Lower leg skin (tissue), 3 donors: ENCODE data around the gene SRRM4.

Experiments used
- POLR2A ChIP-seq, 2 donors: fragments of 450-650 bp; IDR thresholded peaks; one replicate each; pipeline ENCODE4 v1.6.1; 2016 to 2017; ENCODE audit warnings: antibody characterized with exemption in 2 of 2, mild to moderate bottlenecking in 1 of 2, moderate library complexity in 1 of 2
- TF ChIP-seq, protein P1 (sequence below), 3 donors: fragments of 450-650 bp; IDR thresholded peaks; one replicate each; pipeline ENCODE4 v1.5.1; 2016; ENCODE audit warnings: antibody characterized with exemption in 3 of 3, mild to moderate bottlenecking in 3 of 3, moderate library complexity in 2 of 3

DNA sequence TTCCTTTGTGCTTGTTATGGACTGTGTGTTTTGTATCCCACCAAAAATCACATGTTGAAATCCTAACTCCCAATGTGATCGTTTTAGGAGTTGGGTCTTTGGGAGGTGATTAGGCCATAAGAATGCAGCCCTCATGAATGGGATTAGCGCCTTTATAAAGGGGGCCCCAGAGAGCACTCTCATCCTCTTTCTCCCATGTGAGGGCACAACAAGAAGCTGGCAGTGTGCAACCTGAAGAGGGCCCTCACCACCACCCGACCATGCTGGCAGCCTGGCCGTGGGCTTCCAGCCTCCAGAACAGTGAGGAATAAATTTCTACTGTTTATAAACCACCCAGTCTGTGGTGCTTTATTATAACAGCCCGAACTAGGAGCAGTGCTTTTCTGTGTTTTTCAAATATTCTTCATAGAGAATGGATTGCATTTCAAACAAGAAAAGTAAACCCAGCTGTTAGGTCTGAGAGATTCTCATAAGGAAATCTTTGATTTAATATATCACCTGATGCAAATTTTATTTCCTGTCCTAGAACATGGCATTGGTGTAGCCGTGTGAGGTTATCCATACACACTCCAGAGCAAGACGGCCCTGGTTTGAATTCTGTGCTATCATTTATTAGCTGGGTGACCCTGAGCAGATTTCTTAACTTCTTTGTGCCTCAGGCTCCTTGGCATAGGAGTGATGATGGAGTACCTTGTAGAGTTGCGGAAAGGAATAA is 225.2 kb downstream of the SRRM4 start:
- no peak for TF ChIP-seq POLR2A (IDR thresholded peaks at IDR 0.05)
- TF ChIP-seq, protein P1, sequence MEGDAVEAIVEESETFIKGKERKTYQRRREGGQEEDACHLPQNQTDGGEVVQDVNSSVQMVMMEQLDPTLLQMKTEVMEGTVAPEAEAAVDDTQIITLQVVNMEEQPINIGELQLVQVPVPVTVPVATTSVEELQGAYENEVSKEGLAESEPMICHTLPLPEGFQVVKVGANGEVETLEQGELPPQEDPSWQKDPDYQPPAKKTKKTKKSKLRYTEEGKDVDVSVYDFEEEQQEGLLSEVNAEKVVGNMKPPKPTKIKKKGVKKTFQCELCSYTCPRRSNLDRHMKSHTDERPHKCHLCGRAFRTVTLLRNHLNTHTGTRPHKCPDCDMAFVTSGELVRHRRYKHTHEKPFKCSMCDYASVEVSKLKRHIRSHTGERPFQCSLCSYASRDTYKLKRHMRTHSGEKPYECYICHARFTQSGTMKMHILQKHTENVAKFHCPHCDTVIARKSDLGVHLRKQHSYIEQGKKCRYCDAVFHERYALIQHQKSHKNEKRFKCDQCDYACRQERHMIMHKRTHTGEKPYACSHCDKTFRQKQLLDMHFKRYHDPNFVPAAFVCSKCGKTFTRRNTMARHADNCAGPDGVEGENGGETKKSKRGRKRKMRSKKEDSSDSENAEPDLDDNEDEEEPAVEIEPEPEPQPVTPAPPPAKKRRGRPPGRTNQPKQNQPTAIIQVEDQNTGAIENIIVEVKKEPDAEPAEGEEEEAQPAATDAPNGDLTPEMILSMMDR (IDR thresholded peaks at IDR 0.05) = no peak
